Body of pancreas (tissue), 4 donors: ENCODE data around the gene CDK5RAP2. TPM values are rescaled to one million over a fixed set of nuclear protein-coding genes. Genes with fewer than 3 reads are reported as not detected.

Source experiments
- ATAC-seq: fragments of 150-250 bp; one replicate; pipeline ENCODE4 v1.9.1; 2016
- DNase-seq, 4 donors: peaks; one replicate each; pipeline ENCODE4 v3.0.0-alpha.2; 2019
- H3K27ac ChIP-seq, 4 donors: fragments of 200-600 bp; sonication (generic); 1 replicate in 3 of 4; 2 replicates in 1 of 4; pipeline versions ENCODE4 v1.5.1 to v1.6.1; 2016 to 2019; ENCODE audit warnings: mild to moderate bottlenecking in 1 of 4, mixed read lengths in 1 of 4, moderate library complexity in 1 of 4
- H3K27me3 ChIP-seq, 2 donors: fragments of 200-600 bp; sonication (generic); one replicate each; pipeline ENCODE4 v1.6.0; 2016; ENCODE audit warnings: mild to moderate bottlenecking in 1 of 2
- H3K36me3 ChIP-seq, 2 donors: fragments of 200-600 bp; sonication (generic); replicated peaks in 1 of 2; 2 replicates each; pipeline ENCODE4 v1.5.1; 2016; ENCODE audit warnings: low read depth in 2 of 2; ENCODE audit not compliant: insufficient read depth in 1 of 2
- H3K4me1 ChIP-seq: fragments of 200-600 bp; sonication (generic); one replicate; pipeline ENCODE4 v1.6.0; 2016
- H3K4me3 ChIP-seq, 2 donors: fragments of 200-600 bp; sonication (generic); 1 replicate in 1 of 2; 2 replicates in 1 of 2; pipeline ENCODE4 v1.5.1; 2016 to 2019
- H3K9me3 ChIP-seq, 3 donors: fragments of 200-600 bp; sonication (generic); 1 replicate in 2 of 3; 2 replicates in 1 of 3; pipeline ENCODE4 v1.5.1; 2016
- CTCF ChIP-seq, 7 experiments: fragments of 450-650 bp in 4 of 7; fragments of 200-600 bp in 3 of 7; sonication (generic) in 3 of 7; IDR thresholded peaks; one replicate each; pipeline ENCODE4 v1.5.1; 2016 to 2019; ENCODE audit warnings: antibody characterized with exemption in 7 of 7
- POLR2A ChIP-seq, 3 donors: fragments of 450-650 bp; IDR thresholded peaks; one replicate each; pipeline ENCODE4 v1.6.1; 2016; ENCODE audit warnings: antibody characterized with exemption in 3 of 3, mild to moderate bottlenecking in 2 of 3
- WGBS, 2 donors: methylation state at CpG; one replicate each; pipeline ENCODE4 v1.1.5; 2017; 5-methylcytosine and 5-hydroxymethylcytosine counted together
- intact Hi-C: fragments of 100-400 bp; cut with DNase I; formaldehyde crosslinking; loops from one replicate; pipeline ENCODE4 v1.15.1; 2023
- total RNA-seq, 2 donors: library from RNA; depleted of rRNA; stranded (reverse); fragments of >200 nt; gene quantifications; one replicate each; pipeline ENCODE4 v1.1.0, GENCODE V29; 2016

CDK5RAP2 gene
- total RNA-seq, 2 donors from 2014 or later: 21.5 to 45.5 TPM

GRCh38 chr9:120398286-120398685, 181.7 kb downstream of the CDK5RAP2 start:
- no peak overlapping the region for H3K27ac ChIP-seq
- no peaks in the 10 kb centered on the region for H3K4me1 ChIP-seq
- TF ChIP-seq POLR2A (IDR thresholded peaks at IDR 0.05) (no peak), CTCF (IDR thresholded peaks at IDR 0.05) (no peak)
- ATAC-seq (no peak), DNase-seq (no peak)
- peaks cover 0 to 22% of the 10 kb centered on the region in 2 donors for H3K36me3 ChIP-seq
- intact Hi-C loops: no loop called here
- H3K27me3 ChIP-seq: no peaks in the 10 kb centered on the region
- no peak overlapping the region for H3K4me3 ChIP-seq
- H3K9me3 ChIP-seq: no peaks in the 10 kb centered on the region

- H3K4me1 ChIP-seq: no peaks in the 10 kb centered on the region
- no peak for TF ChIP-seq POLR2A (IDR thresholded peaks at IDR 0.05)
- TF ChIP-seq CTCF (IDR thresholded peaks at IDR 0.05): no peak
- H3K27me3 ChIP-seq: no peaks in the 10 kb centered on the region
- DNase-seq (no peak), ATAC-seq (no peak)
- H3K27ac ChIP-seq: no peak overlapping the region
- intact Hi-C loops: no loop called here
- WGBS, 2 donors: 83% methylated on average over 1 of the region's 1 CpG
- no peak overlapping the region for H3K4me3 ChIP-seq
- H3K36me3 ChIP-seq: peaks cover 0 to 25% of the 10 kb centered on the region in 2 donors
- H3K9me3 ChIP-seq: no peaks in the 10 kb centered on the region
Observed at GRCh38 chr9:120397453-120397852, 182.5 kb downstream of the CDK5RAP2 start.

GRCh38 chr9:120396931-120397330, 183.0 kb downstream of the CDK5RAP2 start:
- Histone ChIP-seq H3K27me3 (no peaks in the 10 kb centered on the region), H3K9me3 (no peaks in the 10 kb centered on the region), H3K27ac (no peak overlapping the region), H3K4me1 (no peaks in the 10 kb centered on the region), H3K4me3 (no peak overlapping the region), H3K36me3 (peaks cover 0 to 27% of the 10 kb centered on the region in 2 donors)
- WGBS, 2 donors: 83 to 88% methylated on average over 6 of the region's 6 CpGs
- TF ChIP-seq CTCF (IDR thresholded peaks at IDR 0.05): no peak
- no peak for TF ChIP-seq POLR2A (IDR thresholded peaks at IDR 0.05)
- DNase-seq (no peak), ATAC-seq (no peak)
- intact Hi-C loops: no loop called here

- intact Hi-C loops: no loop called here
- no peaks in the 10 kb centered on the region for H3K4me1 ChIP-seq
- H3K36me3 ChIP-seq: peaks cover 0 to 27% of the 10 kb centered on the region in 2 donors
- ATAC-seq (no peak), DNase-seq (no peak)
- TF ChIP-seq POLR2A (IDR thresholded peaks at IDR 0.05) (no peak), CTCF (IDR thresholded peaks at IDR 0.05) (no peak)
- no peak overlapping the region for H3K4me3 ChIP-seq
- WGBS, 2 donors: 88 to 94% methylated on average over 3 of the region's 3 CpGs
- no peak overlapping the region for H3K27ac ChIP-seq
- no peaks in the 10 kb centered on the region for H3K9me3 ChIP-seq
- H3K27me3 ChIP-seq: no peaks in the 10 kb centered on the region
Observed at GRCh38 chr9:120396418-120396817, 183.5 kb downstream of the CDK5RAP2 start.

GRCh38 chr9:120395376-120395775, 184.6 kb downstream of the CDK5RAP2 start:
- H3K36me3 ChIP-seq: peaks cover 0 to 25% of the 10 kb centered on the region in 2 donors
- no peaks in the 10 kb centered on the region for H3K9me3 ChIP-seq
- no peak for ATAC-seq
- H3K27ac ChIP-seq: no peak overlapping the region
- no peak for DNase-seq
- no peaks in the 10 kb centered on the region for H3K27me3 ChIP-seq
- intact Hi-C loops: no loop called here
- TF ChIP-seq POLR2A (IDR thresholded peaks at IDR 0.05): no peak
- no peak for TF ChIP-seq CTCF (IDR thresholded peaks at IDR 0.05)
- 93 to 96% methylated on average over 7 of the region's 7 CpGs for WGBS, 2 donors
- H3K4me3 ChIP-seq: no peak overlapping the region
- H3K4me1 ChIP-seq: no peaks in the 10 kb centered on the region
